ENCODE data around the gene RACK1.

RACK1 gene

DNA sequence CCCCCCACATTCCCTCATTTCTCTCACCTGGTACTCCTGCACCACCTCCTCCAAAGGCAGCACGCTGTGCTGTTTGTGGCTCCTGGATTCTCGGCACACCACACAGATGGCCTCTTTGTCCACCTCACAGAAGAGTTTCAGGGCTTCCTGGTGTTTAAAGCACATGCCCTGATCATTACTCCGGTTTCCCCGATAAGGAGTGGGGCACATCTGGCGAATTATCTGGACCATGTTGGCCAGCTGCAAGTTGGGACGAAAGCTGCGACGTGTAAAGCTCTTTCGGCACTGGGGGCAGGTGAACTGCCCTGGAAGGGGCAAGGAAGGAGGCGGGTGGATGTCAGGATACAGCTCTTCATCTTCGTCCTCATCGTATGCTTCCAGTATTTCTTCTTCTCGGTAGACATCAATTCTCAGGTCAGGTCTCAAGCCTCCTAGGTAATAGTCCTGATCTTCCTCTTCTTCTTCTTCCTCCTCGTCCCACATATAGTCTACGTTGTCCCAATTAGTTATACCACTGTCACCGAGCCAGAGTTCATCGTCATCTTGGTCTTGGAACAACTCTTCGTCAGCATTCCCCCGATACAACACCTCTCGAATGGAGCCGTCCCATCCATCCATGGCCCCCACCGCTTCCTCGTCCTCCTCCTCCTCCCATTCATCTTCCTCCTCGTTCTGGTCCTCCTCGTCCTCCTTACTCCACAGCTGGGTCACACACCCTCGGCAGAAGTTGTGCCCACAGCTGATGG lies 16.4 kb upstream of the RACK1 start:
- DNase-seq (ENCODE audit: low spot score): no peak
- FAIRE-seq: no peak

DNA sequence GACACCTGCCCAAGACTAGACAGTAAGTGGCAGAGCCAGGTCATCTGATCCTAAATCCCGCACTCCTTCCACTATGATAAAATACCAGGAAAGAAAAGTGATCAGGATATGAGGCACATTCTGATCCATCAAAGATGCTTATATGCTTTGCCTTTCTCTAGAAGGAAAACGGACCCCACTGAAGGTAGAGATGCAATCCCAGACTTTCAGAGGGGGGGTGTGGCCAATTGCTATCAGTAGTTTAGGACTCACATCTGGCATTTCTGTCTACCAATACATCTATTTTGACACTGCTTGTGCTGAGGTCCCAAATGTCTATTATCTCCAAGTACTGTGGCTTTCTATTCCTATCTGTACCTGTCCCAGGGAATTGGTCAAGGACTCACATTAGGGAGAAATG lies 15.6 kb upstream of the RACK1 start:
- FAIRE-seq: no peak
- no peak for DNase-seq (ENCODE audit: low spot score)

DNA sequence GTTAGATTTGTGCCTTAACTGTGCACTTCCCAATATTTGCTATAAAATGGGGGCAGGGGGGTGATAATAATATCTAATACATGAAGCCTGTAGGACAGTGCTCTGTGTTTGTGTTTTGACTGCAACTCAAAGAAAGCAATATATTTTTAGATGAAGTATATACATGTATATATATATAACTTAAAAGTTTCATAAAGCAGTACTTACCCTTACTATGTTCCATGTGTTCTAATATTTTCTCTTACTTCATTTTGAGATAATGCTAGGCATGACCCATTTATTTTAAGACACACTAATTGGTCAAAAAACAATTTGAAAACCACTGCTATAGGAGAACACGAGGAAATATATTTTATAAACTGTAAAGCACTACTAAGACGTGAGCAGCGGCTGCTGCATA lies 14.9 kb upstream of the RACK1 start:
- DNase-seq (ENCODE audit: low spot score) (no peak), FAIRE-seq (no peak)

DNA sequence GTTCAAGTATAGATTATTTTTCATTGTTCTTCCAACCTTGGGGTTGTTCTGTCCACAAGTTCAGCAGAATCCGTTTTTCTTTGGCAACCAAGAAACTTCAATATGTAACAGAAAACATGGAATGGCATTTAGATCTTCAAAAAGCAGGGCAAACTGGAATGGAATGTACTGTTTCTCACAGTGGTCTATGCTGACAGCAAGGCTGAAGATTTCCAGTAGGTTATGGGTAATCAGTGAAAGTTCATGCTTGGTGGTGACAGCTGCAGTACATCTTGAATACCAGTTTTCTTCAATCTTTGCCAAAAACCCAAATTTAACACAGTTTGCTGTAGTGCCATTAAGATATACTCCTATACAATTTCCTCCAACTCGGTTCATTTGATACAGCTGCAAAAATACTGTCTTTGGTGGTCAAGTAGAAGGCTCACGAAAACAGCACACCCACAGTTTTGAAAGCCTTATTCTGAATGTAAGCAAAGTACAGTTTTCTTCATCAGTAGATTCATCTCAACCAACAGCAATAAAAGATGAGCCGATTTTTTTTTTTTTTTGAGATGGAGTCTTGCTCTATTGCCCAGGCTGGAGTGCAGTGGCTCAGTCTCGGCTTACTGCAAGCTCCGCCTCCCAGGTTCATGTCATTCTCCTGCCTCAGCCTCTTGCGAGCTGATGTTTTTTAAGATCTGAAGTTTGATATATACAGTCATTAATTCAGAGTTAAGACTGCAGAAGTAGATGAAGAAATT lies 12.3 kb upstream of the RACK1 start:
- FAIRE-seq (no peak), DNase-seq (ENCODE audit: low spot score) (no peak)

DNA sequence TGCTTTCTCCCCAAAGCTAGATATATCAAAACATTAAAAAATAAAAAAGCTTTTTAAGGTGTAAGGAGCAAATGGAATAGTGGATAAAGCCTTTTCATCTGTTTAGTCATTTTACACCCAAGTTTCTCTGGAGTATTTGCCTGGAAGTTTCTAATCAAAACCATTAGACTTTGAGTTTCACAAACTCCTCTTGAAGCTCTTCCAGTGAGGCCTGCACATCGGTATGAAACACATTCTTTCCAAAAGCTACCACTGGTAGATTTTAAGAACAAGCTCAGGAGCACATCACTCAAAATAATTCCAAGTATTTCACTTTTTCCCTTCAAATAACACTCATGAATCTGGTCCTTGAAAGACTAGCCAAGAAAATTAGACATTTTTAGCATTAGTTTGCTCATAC lies 11.6 kb upstream of the RACK1 start:
- DNase-seq (ENCODE audit: low spot score) (no peak), FAIRE-seq (no peak)

DNA sequence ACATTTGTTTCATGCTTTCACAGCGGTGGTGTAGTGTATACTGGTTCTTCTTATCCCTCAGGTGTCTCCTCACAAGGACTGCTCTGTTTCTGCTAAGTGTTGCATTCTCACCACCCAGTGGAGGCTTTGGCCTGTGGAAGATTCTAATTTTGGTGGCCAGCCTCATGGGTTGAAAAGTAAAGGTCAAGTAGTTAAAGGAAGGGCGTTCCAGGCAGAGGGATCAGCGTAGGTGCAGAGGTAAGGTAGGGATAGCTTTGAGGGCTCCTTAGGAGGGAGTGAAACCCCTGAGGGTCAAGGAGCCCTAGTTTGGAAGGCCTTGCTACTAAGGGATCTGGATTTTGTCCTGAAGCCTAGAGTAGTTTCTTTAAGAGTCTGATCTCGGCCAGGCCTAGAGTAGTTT lies 4.6 kb upstream of the RACK1 start:
- FAIRE-seq (no peak), DNase-seq (ENCODE audit: low spot score) (no peak)

DNA sequence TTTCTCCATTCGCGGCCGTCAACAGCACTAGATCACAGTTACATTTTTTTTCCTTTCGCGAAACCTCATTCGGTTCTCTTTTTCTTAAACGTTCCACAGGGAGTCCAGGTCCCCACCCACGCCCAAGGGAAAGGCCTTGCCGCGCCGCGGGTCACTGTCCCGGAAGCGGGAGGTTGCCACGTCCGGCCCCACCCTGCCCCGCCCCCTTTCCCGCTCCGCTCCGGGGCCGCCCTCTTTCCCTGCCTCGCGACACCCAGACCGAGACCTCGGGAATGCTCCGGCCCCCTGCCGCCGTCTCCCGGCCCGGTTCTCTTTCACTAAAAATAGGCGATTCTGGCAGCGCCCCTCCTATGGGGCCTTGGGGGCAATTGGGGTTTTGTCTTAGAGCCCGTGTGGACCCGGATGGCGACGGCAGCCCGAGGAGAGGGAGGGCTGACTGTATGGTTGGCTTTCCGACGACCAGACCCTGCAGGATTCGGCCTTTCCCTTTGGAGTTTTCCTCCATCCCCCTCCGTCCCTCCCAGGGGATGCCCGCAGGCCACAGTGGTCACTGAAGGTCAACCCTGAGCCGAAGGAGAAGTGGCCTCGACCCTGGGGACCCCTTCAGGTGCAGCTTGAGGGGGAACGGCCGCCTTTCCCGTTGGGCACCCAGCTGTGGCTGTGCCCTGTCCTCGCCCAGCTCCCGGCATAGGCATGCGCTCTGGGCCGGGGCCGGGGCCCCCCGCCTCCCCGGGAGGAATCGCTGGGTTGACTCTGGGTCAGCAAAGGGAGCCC lies 2.8 kb upstream of the RACK1 start:
- DNase-seq (ENCODE audit: low spot score) (peak; percentile 93), FAIRE-seq (no peak)

DNA sequence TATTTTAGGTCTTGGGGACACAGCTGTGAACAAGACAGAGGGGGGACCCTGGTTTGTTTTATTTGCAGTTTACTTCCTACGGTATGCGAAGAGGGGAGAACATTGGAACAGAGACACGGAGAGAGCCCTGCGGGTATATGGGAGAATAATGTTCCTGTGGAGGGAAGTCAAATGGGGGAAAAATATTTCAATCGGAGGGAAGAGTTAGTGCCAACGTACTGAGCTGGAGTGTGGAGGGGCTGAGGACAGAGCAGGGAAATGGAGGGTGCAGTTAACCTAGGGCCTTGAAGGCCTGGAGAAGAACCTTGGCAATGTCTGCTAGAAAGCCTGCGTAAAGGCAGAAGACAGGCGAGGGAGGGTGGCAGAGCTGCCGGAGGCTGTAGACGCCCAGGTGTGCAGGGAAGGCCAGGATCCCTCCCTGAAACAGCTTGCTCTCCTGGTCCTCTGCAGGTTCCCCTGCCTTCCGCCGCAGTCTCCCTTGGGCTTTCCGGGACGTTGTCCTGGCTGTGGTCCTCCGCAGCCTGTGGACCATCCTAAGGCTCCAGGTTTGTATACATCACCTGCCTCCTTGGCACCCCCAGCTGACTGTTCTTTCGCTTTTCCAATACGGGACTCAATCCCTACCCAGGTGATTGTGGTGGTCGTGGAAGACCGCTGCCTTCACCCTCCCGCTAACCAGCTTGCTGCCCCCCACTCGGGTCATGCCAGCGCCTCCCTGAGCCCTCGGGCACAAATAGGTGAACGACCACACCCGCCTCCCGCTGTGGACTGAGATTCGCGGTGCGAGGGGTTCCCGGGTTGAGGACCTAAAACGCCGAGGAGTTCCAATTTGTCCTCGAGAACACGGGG lies 1.9 kb upstream of the RACK1 start:
- no peak for FAIRE-seq
- no peak for DNase-seq (ENCODE audit: low spot score)

DNA sequence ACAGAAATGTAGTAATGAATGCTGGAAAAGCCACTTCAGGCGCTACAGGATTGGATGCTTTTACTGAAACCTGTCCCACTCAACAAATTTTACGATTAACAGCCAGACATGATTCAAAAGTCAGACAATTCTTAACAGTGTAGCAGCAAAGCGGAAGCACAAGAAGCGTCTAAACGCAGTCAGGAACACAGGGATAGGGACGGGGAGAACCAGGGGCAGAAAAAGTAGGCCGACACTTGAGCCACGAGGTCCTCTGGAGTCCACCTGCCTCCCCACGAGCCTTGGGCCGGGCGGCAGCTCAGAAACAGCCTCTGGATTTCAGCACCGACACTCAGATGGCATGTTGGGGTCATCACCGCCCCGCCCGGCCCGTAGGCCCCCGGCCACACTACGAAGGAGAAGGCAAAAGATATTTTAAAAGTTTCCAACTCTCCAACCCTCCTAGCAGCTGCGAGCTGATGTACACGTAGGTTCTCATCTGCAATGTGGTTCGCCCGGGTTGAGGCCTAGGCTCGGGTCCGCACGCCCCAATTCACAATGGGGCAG lies 615 bp downstream of the RACK1 start:
- DNase-seq (ENCODE audit: low spot score): no peak

DNA sequence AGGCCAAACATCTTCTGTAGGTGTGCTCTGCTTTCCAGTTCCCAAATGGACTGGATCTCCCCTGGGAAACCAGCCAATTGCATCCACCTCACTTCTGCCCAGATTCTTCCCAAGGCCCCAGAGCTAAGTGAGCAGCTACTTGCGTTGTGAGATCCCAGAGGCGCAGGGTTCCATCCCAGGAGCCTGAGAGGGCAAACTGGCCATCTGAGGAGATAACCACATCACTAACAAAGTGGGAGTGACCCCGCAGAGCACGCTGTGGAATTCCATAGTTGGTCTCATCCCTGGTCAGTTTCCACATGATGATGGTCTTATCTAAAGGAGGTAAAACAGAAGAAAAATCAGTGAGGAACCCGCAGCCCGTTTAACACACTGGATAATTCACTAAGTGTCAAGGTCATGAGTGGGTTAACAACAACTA lies 1.7 kb downstream of the RACK1 start:
- no peak for FAIRE-seq
- DNase-seq (ENCODE audit: low spot score): no peak

More for the DNA sequence above, 615 bp downstream of the RACK1 start:
- FAIRE-seq: no peak

DNA sequence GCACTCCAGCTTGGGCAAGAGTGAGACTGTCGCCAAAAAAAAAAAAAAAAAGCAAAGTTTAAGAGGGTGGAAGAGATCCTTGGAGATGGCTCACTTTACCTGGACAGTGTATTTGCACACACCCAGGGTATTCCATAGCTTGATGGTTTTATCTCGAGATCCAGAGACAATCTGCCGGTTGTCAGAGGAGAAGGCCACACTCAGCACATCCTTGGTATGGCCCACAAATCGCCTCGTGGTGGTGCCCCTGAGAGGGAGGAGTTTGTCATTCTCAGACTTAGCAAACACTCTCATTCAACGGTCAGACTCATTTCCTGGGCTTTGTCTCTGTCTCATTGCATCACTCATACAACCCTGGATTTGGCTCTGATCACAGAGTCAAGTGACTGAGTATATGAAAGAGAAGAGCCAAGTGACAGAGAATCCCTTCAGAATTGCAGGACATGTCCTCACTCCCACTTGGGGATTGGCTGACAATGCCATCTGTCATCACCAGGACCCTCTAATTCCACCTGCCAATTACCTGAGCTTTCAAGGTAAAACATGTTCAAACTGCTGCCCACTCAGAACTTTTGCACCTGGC lies 2.2 kb downstream of the RACK1 start:
- no peak for FAIRE-seq

DNA sequence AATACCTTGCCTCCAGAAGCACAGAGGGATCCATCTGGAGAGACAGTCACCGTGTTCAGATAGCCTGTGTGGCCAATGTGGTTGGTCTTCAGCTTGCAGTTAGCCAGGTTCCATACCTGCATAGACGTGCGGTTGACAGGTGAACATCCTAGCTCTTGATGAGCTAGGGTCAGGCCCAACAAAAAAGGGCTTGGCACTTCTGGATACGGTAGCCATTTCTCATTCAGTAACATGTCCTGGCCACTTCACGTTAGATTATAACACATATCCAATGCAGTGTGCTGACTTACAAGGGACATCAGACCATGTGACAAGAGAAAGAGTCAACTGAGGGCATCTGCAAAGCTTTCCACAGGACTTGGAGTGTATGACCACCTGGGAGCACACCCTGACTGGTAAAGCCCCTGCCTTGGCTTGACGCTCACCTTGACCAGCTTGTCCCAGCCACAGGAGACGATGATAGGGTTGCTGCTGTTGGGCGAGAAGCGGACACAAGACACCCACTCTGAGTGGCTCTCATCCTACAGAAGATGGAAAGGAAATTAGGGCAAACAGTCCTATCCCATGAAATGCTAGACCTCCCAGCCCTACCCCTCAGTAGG lies 4.5 kb downstream of the RACK1 start:
- no peak for FAIRE-seq
- no peak for DNase-seq (ENCODE audit: low spot score)

More for the DNA sequence above, 2.2 kb downstream of the RACK1 start:
- no peak for DNase-seq (ENCODE audit: low spot score)

DNA sequence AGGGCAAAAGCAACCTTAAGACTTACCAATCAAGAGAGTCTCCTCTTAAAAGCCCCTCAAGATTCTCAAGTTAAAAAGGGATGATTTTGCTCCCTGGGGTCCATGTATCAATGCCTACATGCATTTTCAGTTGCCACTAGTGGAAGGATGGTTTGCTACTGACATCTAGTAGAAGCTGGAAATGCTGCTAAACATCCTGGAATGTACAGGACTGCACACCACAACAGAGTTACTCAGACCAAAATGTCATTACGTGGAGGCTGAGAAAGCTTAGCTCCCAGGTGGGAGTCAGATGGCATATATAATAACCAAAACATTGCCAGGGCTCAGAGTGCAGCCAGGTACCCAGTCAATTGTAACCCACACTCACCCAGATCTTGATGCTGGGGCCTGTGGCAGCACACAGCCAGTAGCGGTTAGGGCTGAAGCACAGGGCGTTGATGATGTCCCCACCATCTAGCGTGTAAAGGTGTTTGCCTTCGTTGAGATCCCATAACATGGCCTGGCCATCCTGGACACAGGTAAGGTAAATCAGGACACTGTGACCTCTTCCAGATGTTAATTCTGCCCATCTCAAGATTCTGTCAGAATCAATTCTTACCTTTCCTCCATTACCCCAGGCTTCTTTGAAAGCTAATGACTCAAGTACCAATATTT lies 5.8 kb downstream of the RACK1 start:
- DNase-seq (ENCODE audit: low spot score) (no peak), FAIRE-seq (no peak)

DNA sequence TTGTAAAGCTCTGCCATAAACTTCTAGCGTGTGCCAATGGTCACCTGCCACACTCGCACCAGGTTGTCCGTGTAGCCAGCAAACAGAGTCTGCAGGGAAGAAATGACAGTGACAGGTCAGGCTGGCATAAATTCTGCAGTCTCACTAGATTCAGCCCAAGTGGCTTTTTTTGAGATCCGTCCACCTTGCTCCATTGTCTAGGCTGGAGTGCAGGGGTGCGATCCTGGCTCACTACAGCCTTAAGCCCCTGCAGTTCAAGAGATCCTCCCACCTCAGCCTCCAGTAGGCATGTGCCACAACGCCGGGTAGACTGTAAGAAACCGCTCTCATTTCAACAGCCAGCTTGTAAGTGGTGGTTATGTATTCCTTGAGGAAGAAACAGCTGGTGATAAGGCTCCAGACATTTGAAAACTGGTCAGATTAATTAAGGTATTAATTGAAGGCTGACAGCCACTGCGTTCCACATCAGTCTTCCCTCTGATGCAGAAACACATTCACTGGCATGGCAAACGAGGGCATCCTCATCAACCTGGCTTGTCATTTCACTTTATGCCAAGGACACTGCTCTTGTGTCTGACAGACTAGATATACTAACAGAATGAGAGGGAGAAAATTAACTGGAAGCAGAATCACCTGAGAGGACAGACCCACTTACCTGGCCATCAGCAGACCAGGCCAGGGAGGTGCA lies 6.6 kb downstream of the RACK1 start:
- FAIRE-seq (no peak), DNase-seq (ENCODE audit: low spot score) (no peak)

DNA sequence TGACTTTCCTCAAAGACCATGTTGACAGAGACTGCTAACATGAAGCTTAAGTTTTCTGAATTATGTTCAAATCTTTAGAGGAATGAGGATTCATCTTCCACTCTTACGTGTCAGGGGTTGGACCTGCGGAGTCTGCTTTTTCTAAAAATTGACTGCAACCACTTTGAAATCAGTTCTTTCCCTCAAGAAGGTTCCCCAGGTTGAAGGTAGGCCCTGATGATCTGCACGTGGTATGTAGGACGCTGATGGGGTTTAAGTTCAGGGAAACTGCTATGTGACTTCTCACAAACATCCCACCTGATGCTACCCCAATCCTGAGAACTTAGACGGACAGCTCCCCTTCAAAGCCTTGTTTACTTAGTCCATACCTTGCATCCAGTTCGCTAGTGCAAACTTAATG lies 7.2 kb downstream of the RACK1 start:
- DNase-seq (ENCODE audit: low spot score) (no peak), FAIRE-seq (no peak)

DNA sequence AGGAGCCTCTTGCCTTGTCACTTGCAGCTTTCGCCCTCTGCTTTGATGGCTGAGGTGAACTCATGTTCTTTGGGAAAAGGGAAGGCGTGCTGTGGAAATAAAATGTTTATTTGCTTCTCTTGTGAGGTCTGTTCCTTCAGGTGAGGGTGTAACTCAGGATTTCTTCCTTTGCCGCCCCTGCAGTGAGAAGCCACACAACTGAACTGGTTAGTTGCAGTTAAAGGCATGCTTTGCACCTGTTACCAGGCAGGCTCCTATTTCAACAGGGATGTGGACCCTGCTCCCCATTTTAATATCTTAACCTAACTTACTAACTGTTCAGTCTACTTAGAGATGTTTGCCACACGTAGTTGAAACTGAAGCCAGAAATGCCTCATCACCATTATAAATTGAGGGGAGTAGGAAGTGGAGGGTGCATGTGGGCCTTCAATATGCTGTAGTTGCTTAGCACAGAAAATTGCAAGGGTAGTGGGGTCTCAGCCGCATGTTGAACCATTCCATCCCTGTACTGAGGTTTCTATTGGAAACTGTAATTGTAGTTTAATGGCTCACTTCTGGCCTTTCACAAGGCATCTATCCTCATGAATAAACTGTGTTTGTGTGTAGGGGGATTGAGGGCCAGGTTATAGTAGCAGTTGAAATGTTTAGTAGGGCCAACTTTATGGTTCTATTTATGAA lies 7.9 kb downstream of the RACK1 start:
- FAIRE-seq (no peak), DNase-seq (ENCODE audit: low spot score) (no peak)

DNA sequence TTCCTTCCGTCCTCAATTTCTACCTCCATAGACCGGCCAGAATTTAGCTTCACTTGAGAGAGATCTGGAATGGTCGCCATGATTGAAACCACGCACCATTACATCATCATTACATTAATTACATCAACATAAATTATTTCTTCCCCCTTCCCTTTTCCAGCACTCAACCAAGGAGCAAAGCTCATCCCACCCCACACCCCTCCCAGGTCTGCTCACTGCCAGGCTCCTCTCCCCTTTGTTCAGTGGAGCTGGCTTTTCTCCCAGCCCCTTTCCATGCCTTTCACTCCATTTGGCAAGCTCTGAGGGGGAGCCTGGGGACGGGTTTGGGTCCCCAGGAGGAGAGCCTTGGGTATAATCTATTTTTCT lies 8.4 kb downstream of the RACK1 start:
- FAIRE-seq (no peak), DNase-seq (ENCODE audit: low spot score) (no peak)

DNA sequence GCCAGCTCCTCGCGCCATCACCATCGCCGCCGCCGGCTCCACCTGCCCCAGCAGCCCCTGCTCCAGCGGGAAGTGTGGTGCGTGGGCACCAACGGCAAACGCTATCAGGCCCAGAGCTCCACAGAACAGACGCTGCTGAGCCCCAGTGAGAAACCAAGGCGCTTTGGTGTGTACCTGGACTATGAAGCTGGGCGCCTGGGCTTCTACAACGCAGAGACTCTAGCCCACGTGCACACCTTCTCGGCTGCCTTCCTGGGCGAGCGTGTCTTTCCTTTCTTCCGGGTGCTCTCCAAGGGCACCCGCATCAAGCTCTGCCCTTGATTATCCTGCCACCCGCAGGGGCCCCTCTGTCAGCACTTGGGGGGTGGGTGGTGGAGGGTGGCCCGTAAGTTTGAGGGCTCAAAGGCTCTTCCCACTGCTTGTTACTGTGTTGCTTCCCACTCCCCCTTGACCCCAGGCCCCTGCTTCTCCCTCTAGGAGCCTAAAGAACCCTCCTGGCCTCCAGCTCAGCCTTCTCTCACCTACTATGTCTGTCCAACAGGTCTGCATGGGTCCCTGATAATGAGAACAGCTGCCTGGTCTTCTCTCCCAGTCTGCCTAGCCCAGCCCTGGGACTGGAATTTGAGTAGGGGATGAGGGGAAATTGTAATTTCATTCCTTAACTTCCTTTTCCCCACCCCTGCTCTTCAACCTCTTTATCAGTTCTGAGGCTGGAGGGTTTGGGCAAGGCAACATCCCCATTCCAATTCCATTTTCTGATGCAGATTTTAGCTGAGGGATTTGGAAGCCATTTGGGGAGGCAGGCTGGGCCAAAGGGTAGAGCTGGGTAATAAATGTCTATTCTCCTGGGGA lies 9.0 kb downstream of the RACK1 start:
- FAIRE-seq (no peak), DNase-seq (ENCODE audit: low spot score) (no peak)
